ENCODE results near the gene NCOR1.

GRCh38 chr17:16215002-16215272 lies 397 bp downstream of the NCOR1 start:
- TF ChIP-seq SUPT5H (IDR thresholded peaks at IDR 0.05), result no peak
- TF ChIP-seq POLR2AphosphoS2 (IDR thresholded peaks at IDR 0.05; ENCODE audit: low read length), result no peak
- no peak for TF ChIP-seq ZFX (CRISPR knock-in tag; IDR thresholded peaks at IDR 0.05)
- no peak for TF ChIP-seq HDAC2 (IDR thresholded peaks at IDR 0.05)
- TF ChIP-seq, protein P1, sequence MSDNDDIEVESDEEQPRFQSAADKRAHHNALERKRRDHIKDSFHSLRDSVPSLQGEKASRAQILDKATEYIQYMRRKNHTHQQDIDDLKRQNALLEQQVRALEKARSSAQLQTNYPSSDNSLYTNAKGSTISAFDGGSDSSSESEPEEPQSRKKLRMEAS (CRISPR knock-in tag; IDR thresholded peaks at IDR 0.05), result no peak
- TF ChIP-seq CHD1 (IDR thresholded peaks at IDR 0.05; ENCODE audit: low read length), result no peak
- TF ChIP-seq EZH2 (IDR thresholded peaks at IDR 0.05; ENCODE audit: borderline replicate concordance, low read depth, low read length), result no peak
- TF ChIP-seq CBX5 (IDR thresholded peaks at IDR 0.05; ENCODE audit: borderline replicate concordance, low read depth), result no peak
- no peak for TF ChIP-seq TAF1 (IDR thresholded peaks at IDR 0.05; ENCODE audit: control insufficient read depth, extremely low read depth, insufficient read depth, low read length, severe bottlenecking)
- no peak for TF ChIP-seq SREBF1 (IDR thresholded peaks at IDR 0.05; ENCODE audit: borderline replicate concordance, low read depth, low read length)
